Camera-type eye (tissue), 1 donor: ENCODE data around the gene ASXL3. TPM values are rescaled to one million over a fixed set of nuclear protein-coding genes. Genes with fewer than 3 reads are reported as not detected.

Source experiments
- total RNA-seq: library from RNA; depleted of rRNA; stranded (reverse); fragments of >200 nt; gene quantifications from one replicate; pipeline ENCODE4 v1.2.3, GENCODE V29; 2014

The ASXL3 gene
- total RNA-seq, result 30.6 TPM

DNA sequence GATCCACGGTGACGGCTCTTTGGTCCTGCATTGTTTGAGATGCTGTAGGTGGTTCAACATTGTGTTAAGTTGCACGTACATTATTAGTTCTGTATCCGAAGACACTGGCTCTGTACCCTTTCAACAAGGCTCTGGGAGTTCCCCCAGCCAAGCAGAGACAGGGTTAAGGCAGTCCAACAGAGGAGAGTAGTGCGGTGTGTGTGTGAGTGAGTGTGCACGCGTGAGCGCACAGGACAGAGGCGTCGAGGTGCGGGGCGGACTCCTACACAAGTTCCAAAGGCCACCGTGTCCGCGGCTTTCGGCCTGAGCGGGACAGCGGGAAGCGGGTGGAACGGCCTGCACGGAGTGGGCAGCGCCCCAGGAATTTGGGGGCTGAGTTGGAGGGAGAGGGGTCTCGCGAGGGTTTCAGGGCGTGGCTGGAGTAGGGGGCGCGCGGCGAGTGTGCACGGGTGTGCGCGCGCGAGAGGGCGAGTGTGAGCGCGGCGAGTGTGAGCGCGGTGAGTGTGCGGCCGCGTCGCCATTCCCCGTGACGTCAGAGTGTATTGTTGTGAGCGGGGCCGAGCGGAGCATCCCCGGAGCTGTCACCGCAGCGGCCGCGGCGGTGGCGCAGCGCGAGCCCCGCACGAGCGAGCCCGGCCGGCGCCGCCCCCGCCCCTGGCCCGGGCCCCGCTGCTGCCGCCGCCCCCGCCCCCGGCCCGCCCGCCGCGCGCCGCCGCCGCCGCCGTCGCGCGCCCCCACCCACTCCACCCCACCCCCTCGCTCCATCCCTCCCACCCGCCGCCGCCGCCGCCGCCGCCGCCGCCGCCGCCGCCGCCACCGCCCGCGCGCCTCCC lies at the start of gene ASXL3:
TSS of gene ASXL3 (plus strand) at position 535 of the 833 bp plus-strand sequence. CDS start 413 bp downstream, outside the sequence.

Other genes with a start within 250 kb of the ASXL3 start
- 3.1 TPM for gene CCDC178, start 137.5 kb upstream of the ASXL3 start, total RNA-seq